ENCODE results near the gene SLC17A5. TPM values are rescaled to one million over a fixed set of nuclear protein-coding genes. Genes with fewer than 3 reads are reported as not detected.

Gene SLC17A5
- total and polyA plus RNA-seq, 2 donors (not counting 3 experiments of a cell fraction or from before 2014, with no cell fraction given): 15.2 to 18.7 TPM

- Histone ChIP-seq H3K27me3 (ENCODE audit: control insufficient read depth in 2 of 2, insufficient read depth in 2 of 2, low read length in 2 of 2) (no peaks in the 10 kb centered on the region), H3K27ac (ENCODE audit: insufficient read depth, low read depth, low read length) (no peak overlapping the region), H4K20me1 (replicated peaks; ENCODE audit: control insufficient read depth, extremely low read depth, insufficient read depth, low read length) (no peaks in the 10 kb centered on the region), H3K4me2 (ENCODE audit: insufficient read depth, low read length) (no peak overlapping the region), H3K4me1 (ENCODE audit: control insufficient read depth, extremely low read depth, insufficient read depth, low read length) (peaks cover 8% of the 10 kb centered on the region), H3K4me3 (replicated peaks in 1 of 3; ENCODE audit: insufficient read depth in 1 of 3, low read depth in 1 of 3, low read length in 3 of 3) (no peak overlapping the region), H3K9me3 (replicated peaks; ENCODE audit: control insufficient read depth, insufficient read depth, low read length) (no peaks in the 10 kb centered on the region), H2AFZ (ENCODE audit: low read depth, low read length) (no peak overlapping the region), H3K9me1 (replicated peaks; ENCODE audit: control insufficient read depth, extremely low read depth, insufficient read depth, low read length) (no peaks in the 10 kb centered on the region), H3K9ac (replicated peaks; ENCODE audit: extremely low read depth, insufficient read depth, low read length) (no peak overlapping the region), H3K79me2 (ENCODE audit: control insufficient read depth, insufficient read depth, low read length) (no peaks in the 10 kb centered on the region), H3K36me3 (ENCODE audit: control insufficient read depth in 2 of 2, extremely low read depth in 1 of 2, insufficient read depth in 2 of 2, low read length in 2 of 2) (peaks cover 0 to 2% of the 10 kb centered on the region in 2 experiments)
- DNase-seq (ENCODE audit: low read depth, low spot score) (no peak), FAIRE-seq (no peak)
- ChIA-PET POLR2A (no interaction called here), CTCF (interaction anchor here (1.7 to 1.8 kb wide), 2 partner anchors 9 to 12 kb away, joined by 7 to 9 read pairs; no protein-coding TSS in a partner anchor)
- intact Hi-C loops (cut with micrococcal nuclease) (no loop called here), dilution Hi-C loops (cut with MboI; ENCODE audit: extremely low pct_ligation_motif_present, low sequenced_read_pairs) (no loop called here)
- BruUV-seq (replicated peaks): no TSS peak
- TF ChIP-seq FOS (IDR thresholded peaks at IDR 0.05; ENCODE audit: borderline replicate concordance, insufficient read depth, low read length) (no peak), POLR2A (IDR thresholded peaks at IDR 0.05; ENCODE audit: low read depth, low read length) (no peak), MAX (IDR thresholded peaks at IDR 0.05; ENCODE audit: insufficient read depth, insufficient read length) (no peak), GATA2 (IDR thresholded peaks at IDR 0.05; ENCODE audit: insufficient read depth, insufficient read length, low read depth, low read length) (no peak), CTCF (IDR thresholded peaks at IDR 0.05; ENCODE audit: extremely low read depth in 1 of 2, insufficient read depth in 1 of 2, low read depth in 1 of 2, low read length in 2 of 2) (no peak), JUN (IDR thresholded peaks at IDR 0.05; ENCODE audit: borderline replicate concordance, insufficient read depth, insufficient read length, low read depth) (no peak), EZH2 (IDR thresholded peaks at IDR 0.05; ENCODE audit: borderline replicate concordance, low read depth, low read length, severe bottlenecking) (no peak), MYC (IDR thresholded peaks at IDR 0.05; ENCODE audit: low read depth, low read length) (no peak), POLR2AphosphoS5 (IDR thresholded peaks at IDR 0.05; ENCODE audit: insufficient read depth, low read depth, low read length) (no peak)
Observed at GRCh38 chr6:73644030-73644429, 9.8 kb downstream of the SLC17A5 start.
